GM18517 (cell line): ENCODE results near the gene SNTG2.

Experiments used
- ATAC-seq: cut with Tn5 transposase; IDR thresholded peaks from one replicate; pipeline ENCODE4 v1.9.1; 2021; ENCODE audit warnings: mild to moderate bottlenecking, moderate library complexity; ENCODE audit not compliant: unreplicated experiment

The SNTG2 gene

DNA sequence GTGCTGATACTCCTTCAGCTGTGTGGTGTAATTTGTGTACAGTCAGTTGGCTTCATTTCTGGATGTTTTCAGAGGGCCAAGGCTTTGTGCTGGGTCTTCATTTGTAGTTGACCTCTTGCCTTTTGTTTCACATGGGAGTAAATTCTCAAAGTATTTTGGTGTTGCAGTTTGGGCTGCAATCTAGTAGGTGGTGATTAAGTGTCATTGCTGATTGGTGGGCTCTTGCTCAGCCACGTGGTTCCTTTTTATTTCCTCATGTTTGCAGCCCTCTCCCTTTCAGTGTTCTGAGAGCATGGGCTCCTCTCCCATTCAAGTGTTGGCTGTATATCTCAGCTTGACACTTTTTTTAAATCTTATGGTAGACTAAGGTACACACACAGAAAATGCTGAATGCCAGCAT lies 96.8 kb downstream of the SNTG2 start:
- no peak for ATAC-seq

- ATAC-seq: no peak
These were observed 99.0 kb downstream of the SNTG2 start for GRCh38 chr2:1049691-1050090.

GRCh38 chr2:1051075-1051474 lies 100.4 kb downstream of the SNTG2 start:
- no peak for ATAC-seq

DNA sequence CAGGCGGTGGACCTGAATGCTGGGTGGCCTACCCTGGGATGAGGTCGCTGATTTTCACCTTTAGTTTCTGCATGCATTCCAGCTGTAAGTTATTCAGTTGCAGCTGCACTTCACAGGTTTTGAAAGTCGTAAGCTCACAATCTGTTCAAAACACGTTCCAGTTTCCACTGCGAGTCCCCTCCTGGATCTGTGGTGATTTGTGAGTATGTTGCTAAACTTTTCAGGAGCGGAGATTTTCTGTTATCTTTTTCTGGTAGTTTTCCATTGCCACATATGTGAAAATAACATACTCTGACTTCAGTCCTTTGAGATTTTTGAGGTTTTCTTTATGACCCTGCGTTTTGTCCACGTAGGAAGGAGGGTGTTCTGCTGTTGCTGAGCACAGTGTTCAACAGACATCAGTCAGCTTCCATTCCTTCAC lies 102.1 kb downstream of the SNTG2 start:
- ATAC-seq: no peak

- no peak for ATAC-seq
These were observed 103.1 kb downstream of the SNTG2 start for GRCh38 chr2:1053786-1054185.

DNA sequence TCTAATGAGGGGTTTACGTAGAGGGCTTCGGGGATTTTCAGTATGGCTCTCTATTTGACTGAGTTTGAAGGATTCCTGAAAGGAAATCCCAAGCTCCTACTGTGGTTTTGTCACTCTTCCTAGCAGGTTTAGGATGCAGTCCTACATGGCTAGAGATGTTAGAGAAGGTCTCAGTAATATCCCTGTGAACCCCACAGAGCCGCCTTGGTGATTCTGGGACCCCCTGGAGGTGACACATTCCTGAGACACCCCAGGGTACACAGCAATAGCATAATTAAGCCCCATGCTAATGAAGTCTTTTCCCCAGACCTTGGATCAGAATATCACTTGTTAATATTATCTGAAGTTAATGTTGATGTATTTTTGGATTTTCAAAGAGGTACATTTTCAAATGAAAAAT lies 103.8 kb downstream of the SNTG2 start:
- no peak for ATAC-seq

DNA sequence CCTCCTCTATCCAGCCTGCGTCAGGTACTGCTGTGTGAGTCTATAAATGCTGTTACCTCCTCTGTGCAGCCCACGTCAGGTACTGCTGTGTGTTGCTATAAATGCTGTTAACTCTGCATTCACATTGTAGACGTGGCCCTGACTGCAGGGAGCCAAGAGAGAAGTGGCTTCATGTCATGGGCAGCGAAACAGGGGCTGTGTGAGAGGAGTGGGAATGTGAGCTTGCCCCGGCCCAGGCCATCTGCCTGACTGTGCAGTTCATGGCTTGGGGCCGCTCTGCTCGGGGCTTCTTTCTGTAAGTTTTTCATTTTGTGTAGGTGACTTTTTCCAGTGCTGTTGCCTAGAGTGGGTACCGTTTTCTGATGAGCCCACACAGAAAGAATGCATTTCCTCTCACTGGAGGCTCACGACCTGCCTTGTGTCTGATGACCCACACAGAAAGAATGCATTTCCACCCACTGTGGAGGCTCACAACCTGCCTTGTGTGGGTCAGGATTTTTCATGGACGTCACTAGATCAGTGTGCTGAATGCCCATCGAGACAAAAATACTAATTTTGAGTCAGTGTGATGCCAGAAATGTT lies 104.5 kb downstream of the SNTG2 start:
- no peak for ATAC-seq

- ATAC-seq: no peak
These were observed 109.7 kb downstream of the SNTG2 start for GRCh38 chr2:1060372-1060771.

- no peak for ATAC-seq
These were observed 110.3 kb downstream of the SNTG2 start for GRCh38 chr2:1060987-1061386.

- no peak for ATAC-seq
These were observed 117.6 kb downstream of the SNTG2 start for GRCh38 chr2:1068241-1068640.

GRCh38 chr2:1068822-1069221 lies 118.2 kb downstream of the SNTG2 start:
- no peak for ATAC-seq

DNA sequence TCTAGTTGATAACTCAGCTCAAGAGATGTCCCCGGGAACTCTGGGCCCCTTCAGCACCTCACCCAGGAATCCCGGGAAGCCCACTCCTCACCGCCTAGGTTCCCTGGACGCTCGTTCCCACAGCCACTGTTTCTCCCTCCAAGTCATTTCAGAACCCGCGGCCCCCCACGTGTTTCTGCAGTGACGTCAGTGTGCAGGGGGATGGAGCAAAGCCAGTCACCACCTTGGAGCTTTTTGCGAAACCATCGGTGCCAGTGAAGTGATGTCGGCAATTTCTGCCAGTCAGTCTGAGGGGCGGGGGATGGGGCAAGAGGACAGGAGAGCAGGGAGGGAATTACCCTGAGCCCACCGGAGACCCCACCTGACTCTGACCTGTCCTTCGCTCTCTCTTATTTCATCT lies 119.2 kb downstream of the SNTG2 start:
- no peak for ATAC-seq

GRCh38 chr2:1070601-1071000 lies 120.0 kb downstream of the SNTG2 start:
- ATAC-seq: no peak

DNA sequence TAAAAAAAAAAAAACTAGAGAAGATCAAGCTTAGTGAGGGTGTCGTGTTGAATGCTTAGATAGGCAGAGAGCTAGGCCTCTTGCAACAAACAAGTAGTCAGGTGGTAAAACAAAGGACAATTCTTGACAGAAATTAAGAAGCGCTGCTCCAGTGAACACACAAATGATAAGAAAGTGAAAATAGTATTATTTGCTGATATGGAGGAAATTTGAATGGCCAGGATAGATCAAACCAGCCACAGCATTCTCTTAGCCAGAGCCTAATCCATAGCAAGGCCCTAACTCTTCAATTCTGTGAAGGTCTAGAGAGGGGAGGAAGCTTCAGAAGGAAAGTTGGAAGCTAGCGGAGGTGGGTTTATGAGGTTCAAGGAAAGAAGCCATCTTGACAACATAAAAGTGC lies 121.0 kb downstream of the SNTG2 start:
- no peak for ATAC-seq

- ATAC-seq: no peak
These were observed 121.6 kb downstream of the SNTG2 start for GRCh38 chr2:1072250-1072649.

DNA sequence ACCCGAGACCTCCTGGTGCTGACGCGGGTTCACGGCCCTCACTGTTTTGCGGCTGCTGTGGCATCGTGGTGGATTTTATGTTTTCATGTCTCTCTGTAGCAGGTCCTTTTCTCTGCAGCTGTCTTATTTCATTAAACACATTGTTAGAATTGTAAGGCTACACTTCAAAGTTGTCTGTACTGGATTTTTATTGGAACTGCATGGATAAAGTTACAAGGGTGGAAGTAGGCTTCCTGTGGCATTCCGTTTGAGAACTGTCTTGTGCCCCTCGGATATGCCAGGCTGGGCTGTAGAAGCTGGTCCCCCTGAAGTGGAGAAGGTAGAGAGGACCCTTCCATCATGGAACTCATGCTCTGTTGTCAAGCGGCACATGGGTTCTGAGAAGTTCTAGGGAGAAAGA lies 127.3 kb downstream of the SNTG2 start:
- no peak for ATAC-seq

DNA sequence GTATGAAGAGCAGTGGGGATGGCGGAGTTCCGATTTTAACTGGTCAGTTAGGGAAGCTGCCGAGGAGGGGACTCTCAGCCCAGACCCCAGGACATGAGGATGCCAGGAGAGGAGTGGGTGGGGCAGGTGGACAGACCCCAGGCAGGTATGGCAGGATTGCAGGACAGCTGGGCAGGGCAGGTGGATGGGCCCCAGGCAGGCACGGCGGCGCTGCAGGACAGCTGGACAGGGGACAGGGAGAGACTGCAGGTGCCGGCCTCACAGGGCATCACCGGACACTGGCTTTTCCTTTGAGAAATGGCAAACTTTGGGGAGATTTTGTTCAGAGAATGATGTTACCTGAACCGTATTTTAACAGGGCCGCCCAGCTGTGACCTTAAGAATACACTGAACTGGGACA lies 127.7 kb downstream of the SNTG2 start:
- no peak for ATAC-seq

- no peak for ATAC-seq
These were observed 129.5 kb downstream of the SNTG2 start for GRCh38 chr2:1079873-1080799.

DNA sequence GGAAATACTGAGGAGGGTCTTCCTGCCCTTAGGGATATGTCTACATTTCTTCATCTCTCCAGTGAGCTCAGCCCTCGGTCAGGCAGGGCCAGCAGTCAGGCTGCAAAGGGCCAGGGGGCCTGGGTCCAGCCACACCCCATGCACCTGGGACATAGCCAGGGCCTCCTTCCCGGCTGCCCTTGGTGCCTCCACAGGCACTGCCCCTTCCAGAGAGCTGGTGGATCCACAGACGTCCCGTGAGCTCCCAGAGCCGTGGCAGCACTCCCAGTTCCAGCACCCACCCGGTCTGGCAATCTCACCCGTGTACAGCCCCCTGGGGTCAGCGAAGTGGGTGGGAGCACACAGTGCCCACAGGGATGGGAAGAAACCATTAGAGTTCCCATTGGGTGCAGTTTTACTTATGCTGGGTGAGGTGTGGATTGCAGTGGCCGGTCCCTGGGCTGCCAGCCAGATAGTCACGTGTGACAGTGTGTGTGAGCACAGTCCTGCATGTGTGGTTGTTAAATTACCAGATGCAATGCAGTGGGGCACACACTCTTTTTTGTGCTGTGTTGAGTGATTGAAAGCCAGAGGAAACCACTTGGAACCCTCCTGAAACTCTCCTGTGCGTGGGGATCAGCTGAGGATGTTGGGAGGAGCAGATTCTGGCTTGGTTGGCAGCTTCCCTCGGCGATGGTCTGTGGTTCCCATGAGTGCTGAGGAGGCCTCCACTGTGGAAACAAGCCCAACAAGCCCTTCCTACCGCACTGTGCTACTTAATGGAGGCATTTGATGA lies 131.0 kb downstream of the SNTG2 start:
- no peak for ATAC-seq

- ATAC-seq: no peak
These were observed 132.0 kb downstream of the SNTG2 start for GRCh38 chr2:1082456-1083205.
